Karpas-422 (cell line): Measurements from ENCODE around the gene SPIN3. TPM values are rescaled to one million over a fixed set of nuclear protein-coding genes. Genes with fewer than 3 reads are reported as not detected.

Source experiments
- total RNA-seq: library from RNA; depleted of rRNA; stranded (reverse); fragments of >200 nt; shearing (Covaris generic); gene quantifications from 2 replicates; pipeline ENCODE4 v1.2.3, GENCODE V29; 2014; ENCODE audit warnings: low replicate concordance; rRNA removed

The SPIN3 gene
- total RNA-seq, 1 experiment from 2014 or later, result not detected

Other genes with a start within 250 kb of the SPIN3 start
- gene SPIN2B, start 126.0 kb upstream of the SPIN3 start, total RNA-seq, result 7.5 and 10.5 TPM in 2 replicates
- gene SPIN2A, start 141.9 kb upstream of the SPIN3 start, total RNA-seq, result 0.97 TPM in 1 of 2 replicates, not detected in the other